K562 (cell line): ENCODE data around the gene TXNRD2. TPM values are rescaled to one million over a fixed set of nuclear protein-coding genes. Genes with fewer than 3 reads are reported as not detected.

ENCODE experiments used
- CBFA2T2 ChIP-seq: fragments of 450-650 bp; conservative IDR thresholded peaks from 2 replicates; pipeline ENCODE4 v1.6.1; 2017; ENCODE audit warnings: mild to moderate bottlenecking
- CEBPB ChIP-seq: fragments of 450-650 bp; IDR thresholded peaks from 2 replicates; pipeline ENCODE4 v1.6.1; 2016; ENCODE audit warnings: missing genetic modification characterization, missing compliant biosample characterization
- EGR1 ChIP-seq: fragments of 450-650 bp; conservative IDR thresholded peaks from 2 replicates; pipeline ENCODE4 v1.6.1; 2017; ENCODE audit warnings: mild to moderate bottlenecking
- FOXJ2 ChIP-seq: fragments of 200-800 bp; sonication (Bioruptor generic); IDR thresholded peaks from 2 replicates; pipeline ENCODE4 v1.6.1; 2016; ENCODE audit warnings: missing genetic modification characterization, missing compliant biosample characterization
- FOXM1 ChIP-seq, 2 experiments: fragments of 450-650 bp in 1 of 2; sonication (generic) in 1 of 2; formaldehyde crosslinking in 1 of 2; IDR thresholded peaks; 2 replicates each; pipeline versions ENCODE4 v1.6.1 to v1.9.0; 2017 to 2022; ENCODE audit warnings: low read depth in 2 of 2, mild to moderate bottlenecking in 2 of 2, missing genetic modification reagents in 1 of 2, moderate library complexity in 1 of 2
- GTF2E2 ChIP-seq: fragments of 200-800 bp; sonication (Bioruptor generic); IDR thresholded peaks from 2 replicates; pipeline ENCODE4 v1.6.1; 2016; ENCODE audit warnings: missing genetic modification characterization, missing compliant biosample characterization
- MXI1 ChIP-seq: IDR thresholded peaks from 2 replicates; pipeline ENCODE4 v1.6.1; 2011; ENCODE audit warnings: low read depth, mild to moderate bottlenecking, improper control_type of control experiment, low read length
- SMARCC2 ChIP-seq: fragments of 450-650 bp; IDR thresholded peaks from 2 replicates; pipeline ENCODE4 v1.6.1; 2017; ENCODE audit warnings: antibody characterized with exemption, moderate library complexity, mild to moderate bottlenecking, low read depth
- TAF1 ChIP-seq: IDR thresholded peaks from 2 replicates; pipeline ENCODE4 v1.6.1; 2011; ENCODE audit warnings: mild to moderate bottlenecking, low read length, moderate library complexity; ENCODE audit not compliant: insufficient read depth, control insufficient read depth, severe bottlenecking; ENCODE audit errors: extremely low read depth
- TEAD4 ChIP-seq, 2 experiments: sonication (generic) in 1 of 2; formaldehyde crosslinking in 1 of 2; IDR thresholded peaks; 2 replicates each; pipeline versions ENCODE4 v1.6.1 to v1.8.0; 2012 to 2022; ENCODE audit warnings: borderline replicate concordance in 1 of 2, inconsistent platforms in 1 of 2, low read length in 1 of 2, mild to moderate bottlenecking in 1 of 2, missing genetic modification reagents in 1 of 2
- TRIM24 ChIP-seq, 2 experiments: fragments of 450-650 bp; IDR thresholded peaks; 2 replicates each; pipeline ENCODE4 v1.6.1; 2016
- ZBTB17 ChIP-seq: fragments of 450-650 bp; formaldehyde crosslinking; IDR thresholded peaks from 2 replicates; pipeline ENCODE4 v1.4.0; 2020; ENCODE audit warnings: mild to moderate bottlenecking
- ZNF507 ChIP-seq: conservative IDR thresholded peaks from 2 replicates; pipeline ENCODE4 v1.6.1; 2017; ENCODE audit warnings: missing genetic modification characterization, missing compliant biosample characterization
- polyA plus RNA-seq, 8 experiments: library from polyadenylated mRNA; depleted of rRNA in 4 of 8; stranded (reverse) in 5 of 8; unstranded in 3 of 8; fragments of >200 nt; fragmentation: Nextera tagmentation in 2 of 8; fragmentation: Illumina TruSeq in 1 of 8; extraction: Ambion mirVana in 2 of 8; extraction: Trizol in 1 of 8; gene quantifications; 2 replicates each; pipeline versions ENCODE4 v1.2.1 to v1.2.3, GENCODE V29; 2011 to 2014; ENCODE audit warnings: inconsistent platforms in 1 of 8, missing spikeins in 1 of 8
- total RNA-seq, 7 experiments: library from RNA; depleted of rRNA in 6 of 7; stranded (reverse); fragments of >200 nt in 6 of 7; fragmentation: Illumina TruSeq in 2 of 7; extraction: Trizol in 2 of 7; gene quantifications; 2 replicates each; pipeline versions ENCODE4 v1.2.1 to v1.2.3, GENCODE V29; 2011 to 2021; ENCODE audit warnings: low replicate concordance in 1 of 7
- TF ChIP-seq, protein P1 (sequence below): fragments of 450-650 bp; IDR thresholded peaks from 2 replicates; pipeline ENCODE4 v1.6.1; 2016; ENCODE audit warnings: low read depth
- TF ChIP-seq, protein P2 (sequence below), 3 experiments: fragments of 200-800 bp in 1 of 3; fragments of 250-450 bp in 1 of 3; fragments of 450-650 bp in 1 of 3; sonication (Bioruptor Pico) in 1 of 3; sonication (Bioruptor generic) in 1 of 3; formaldehyde crosslinking in 1 of 3; IDR thresholded peaks; 2 replicates each; pipeline versions ENCODE4 v1.6.1 to v1.8.0; 2016 to 2022; ENCODE audit warnings: mild to moderate bottlenecking in 2 of 3, missing genetic modification characterization in 2 of 3, missing compliant biosample characterization in 1 of 3, moderate library complexity in 1 of 3

TXNRD2 gene
- total and polyA plus RNA-seq, 9 of the 15 experiments (the other 6 are each of a cell fraction or from before 2014, with no cell fraction given), result 3.3 to 80.2 (median 49.4) TPM

DNA sequence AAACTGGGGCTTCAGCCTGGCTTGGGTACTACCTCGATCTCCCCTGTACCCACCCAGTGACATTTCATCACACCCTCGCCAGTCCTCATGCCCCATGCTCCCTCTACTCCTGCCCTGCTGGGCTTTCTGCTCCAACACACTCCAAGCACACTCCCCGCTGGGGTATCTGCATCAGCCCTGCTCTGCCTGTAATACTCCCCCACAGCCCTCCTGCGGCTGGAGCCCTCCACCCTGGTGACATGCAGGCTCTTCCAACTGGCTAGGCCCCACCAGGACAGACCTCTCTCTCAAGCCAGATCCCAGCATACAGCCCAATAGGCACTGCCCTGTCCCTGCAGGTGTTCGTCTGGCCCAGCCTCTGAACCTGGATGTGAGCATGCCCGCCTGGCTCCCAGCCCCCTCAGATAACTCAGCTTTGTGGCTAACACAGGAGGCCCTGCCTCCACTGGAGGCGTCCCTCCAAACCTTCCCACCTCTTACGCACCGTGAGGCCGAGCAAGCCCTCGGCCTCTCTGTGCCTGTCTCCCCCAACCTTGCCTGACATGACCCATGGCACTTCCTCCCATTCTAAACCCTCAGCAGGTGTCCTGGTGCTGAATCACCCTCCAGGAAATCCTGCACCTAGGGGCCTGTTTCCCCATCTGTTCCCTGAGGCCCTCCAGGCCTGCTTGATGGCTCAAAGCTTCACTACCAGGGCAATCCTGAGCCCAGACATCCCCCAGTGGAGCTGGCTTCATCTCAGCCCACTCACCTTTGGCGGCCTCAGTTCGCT lies 33.5 kb upstream of the TXNRD2 start (continued):
- TF ChIP-seq, protein P1, sequence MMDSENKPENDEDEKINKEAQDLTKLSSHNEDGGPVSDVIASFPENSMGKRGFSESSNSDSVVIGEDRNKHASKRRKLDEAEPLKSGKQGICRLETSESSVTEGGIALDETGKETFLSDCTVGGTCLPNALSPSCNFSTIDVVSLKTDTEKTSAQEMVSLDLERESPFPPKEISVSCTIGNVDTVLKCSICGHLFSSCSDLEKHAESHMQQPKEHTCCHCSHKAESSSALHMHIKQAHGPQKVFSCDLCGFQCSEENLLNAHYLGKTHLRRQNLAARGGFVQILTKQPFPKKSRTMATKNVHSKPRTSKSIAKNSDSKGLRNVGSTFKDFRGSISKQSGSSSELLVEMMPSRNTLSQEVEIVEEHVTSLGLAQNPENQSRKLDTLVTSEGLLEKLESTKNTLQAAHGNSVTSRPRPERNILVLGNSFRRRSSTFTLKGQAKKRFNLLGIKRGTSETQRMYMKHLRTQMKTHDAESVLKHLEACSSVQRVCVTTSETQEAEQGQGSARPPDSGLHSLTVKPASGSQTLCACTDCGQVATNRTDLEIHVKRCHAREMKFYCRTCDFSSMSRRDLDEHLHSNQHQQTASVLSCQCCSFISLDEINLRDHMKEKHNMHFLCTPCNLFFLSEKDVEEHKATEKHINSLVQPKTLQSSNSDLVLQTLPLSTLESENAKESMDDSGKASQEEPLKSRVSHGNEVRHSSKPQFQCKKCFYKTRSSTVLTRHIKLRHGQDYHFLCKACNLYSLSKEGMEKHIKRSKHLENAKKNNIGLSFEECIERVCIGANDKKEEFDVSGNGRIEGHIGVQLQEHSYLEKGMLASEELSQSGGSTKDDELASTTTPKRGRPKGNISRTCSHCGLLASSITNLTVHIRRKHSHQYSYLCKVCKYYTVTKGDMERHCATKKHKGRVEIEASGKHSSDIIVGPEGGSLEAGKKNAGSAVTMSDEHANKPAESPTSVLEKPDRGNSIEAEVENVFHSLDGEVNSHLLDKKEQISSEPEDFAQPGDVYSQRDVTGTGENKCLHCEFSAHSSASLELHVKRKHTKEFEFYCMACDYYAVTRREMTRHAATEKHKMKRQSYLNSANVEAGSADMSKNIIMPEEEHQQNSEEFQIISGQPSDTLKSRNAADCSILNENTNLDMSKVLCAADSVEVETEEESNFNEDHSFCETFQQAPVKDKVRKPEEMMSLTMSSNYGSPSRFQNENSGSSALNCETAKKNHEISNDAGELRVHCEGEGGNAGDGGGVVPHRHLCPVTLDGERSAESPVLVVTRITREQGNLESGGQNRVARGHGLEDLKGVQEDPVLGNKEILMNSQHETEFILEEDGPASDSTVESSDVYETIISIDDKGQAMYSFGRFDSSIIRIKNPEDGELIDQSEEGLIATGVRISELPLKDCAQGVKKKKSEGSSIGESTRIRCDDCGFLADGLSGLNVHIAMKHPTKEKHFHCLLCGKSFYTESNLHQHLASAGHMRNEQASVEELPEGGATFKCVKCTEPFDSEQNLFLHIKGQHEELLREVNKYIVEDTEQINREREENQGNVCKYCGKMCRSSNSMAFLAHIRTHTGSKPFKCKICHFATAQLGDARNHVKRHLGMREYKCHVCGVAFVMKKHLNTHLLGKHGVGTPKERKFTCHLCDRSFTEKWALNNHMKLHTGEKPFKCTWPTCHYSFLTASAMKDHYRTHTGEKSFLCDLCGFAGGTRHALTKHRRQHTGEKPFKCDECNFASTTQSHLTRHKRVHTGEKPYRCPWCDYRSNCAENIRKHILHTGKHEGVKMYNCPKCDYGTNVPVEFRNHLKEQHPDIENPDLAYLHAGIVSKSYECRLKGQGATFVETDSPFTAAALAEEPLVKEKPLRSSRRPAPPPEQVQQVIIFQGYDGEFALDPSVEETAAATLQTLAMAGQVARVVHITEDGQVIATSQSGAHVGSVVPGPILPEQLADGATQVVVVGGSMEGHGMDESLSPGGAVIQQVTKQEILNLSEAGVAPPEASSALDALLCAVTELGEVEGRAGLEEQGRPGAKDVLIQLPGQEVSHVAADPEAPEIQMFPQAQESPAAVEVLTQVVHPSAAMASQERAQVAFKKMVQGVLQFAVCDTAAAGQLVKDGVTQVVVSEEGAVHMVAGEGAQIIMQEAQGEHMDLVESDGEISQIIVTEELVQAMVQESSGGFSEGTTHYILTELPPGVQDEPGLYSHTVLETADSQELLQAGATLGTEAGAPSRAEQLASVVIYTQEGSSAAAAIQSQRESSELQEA, result no peak
- no peak for TF ChIP-seq ZNF507 (tag)
- 0 out of 2 replicates have a peak, but pooled peaks have one; percentile 54 for TF ChIP-seq EGR1
- TF ChIP-seq TEAD4 (IDR thresholded peaks at IDR 0.05; ENCODE audit: low read length), result peak; percentile 7; the same call in 1 of the 2 replicates
- no peak for TF ChIP-seq TEAD4 (CRISPR knock-in tag; IDR thresholded peaks at IDR 0.05; ENCODE audit: borderline replicate concordance)
- TF ChIP-seq TRIM24 (IDR thresholded peaks at IDR 0.05), result peak; percentile 11 to 38; a peak in 1 of 4 replicates
- TF ChIP-seq ZBTB17 (CRISPR knock-in tag), result no peak
- TF ChIP-seq, protein P2, sequence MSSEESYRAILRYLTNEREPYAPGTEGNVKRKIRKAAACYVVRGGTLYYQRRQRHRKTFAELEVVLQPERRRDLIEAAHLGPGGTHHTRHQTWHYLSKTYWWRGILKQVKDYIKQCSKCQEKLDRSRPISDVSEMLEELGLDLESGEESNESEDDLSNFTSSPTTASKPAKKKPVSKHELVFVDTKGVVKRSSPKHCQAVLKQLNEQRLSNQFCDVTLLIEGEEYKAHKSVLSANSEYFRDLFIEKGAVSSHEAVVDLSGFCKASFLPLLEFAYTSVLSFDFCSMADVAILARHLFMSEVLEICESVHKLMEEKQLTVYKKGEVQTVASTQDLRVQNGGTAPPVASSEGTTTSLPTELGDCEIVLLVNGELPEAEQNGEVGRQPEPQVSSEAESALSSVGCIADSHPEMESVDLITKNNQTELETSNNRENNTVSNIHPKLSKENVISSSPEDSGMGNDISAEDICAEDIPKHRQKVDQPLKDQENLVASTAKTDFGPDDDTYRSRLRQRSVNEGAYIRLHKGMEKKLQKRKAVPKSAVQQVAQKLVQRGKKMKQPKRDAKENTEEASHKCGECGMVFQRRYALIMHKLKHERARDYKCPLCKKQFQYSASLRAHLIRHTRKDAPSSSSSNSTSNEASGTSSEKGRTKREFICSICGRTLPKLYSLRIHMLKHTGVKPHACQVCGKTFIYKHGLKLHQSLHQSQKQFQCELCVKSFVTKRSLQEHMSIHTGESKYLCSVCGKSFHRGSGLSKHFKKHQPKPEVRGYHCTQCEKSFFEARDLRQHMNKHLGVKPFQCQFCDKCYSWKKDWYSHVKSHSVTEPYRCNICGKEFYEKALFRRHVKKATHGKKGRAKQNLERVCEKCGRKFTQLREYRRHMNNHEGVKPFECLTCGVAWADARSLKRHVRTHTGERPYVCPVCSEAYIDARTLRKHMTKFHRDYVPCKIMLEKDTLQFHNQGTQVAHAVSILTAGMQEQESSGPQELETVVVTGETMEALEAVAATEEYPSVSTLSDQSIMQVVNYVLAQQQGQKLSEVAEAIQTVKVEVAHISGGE (CRISPR knock-in tag; IDR thresholded peaks at IDR 0.05), result peak in 1 of 3 experiments; percentile 10; a peak in 1 of 6 replicates
- TF ChIP-seq MXI1, result no peak
- TF ChIP-seq FOXJ2 (tag), result no peak
- peak; percentile 64 for TF ChIP-seq CBFA2T2
- TF ChIP-seq GTF2E2 (tag), result no peak
- peak; percentile 27 for TF ChIP-seq TAF1
- TF ChIP-seq FOXM1 (IDR thresholded peaks at IDR 0.05; ENCODE audit: low read depth), result no peak; the same call in 1 of the 2 replicates
- TF ChIP-seq FOXM1 (CRISPR knock-in tag; IDR thresholded peaks at IDR 0.05; ENCODE audit: low read depth), result no peak
- peak; percentile 36 for TF ChIP-seq SMARCC2
- no peak for TF ChIP-seq CEBPB
